CD4-positive, alpha-beta T cell (primary cell): ENCODE measurements around the gene ATP7A. TPM values are rescaled to one million over a fixed set of nuclear protein-coding genes. Genes with fewer than 3 reads are reported as not detected.

Experiments used
- ATAC-seq: fragments of 200-7000 bp; cut with Tn5 transposase; one replicate; pipeline ENCODE4 v1.10.0; 2022; ENCODE audit warnings: mild to moderate bottlenecking; ENCODE audit not compliant: poor library complexity
- CTCF ChIA-PET: fragments of 350-600 bp; sonication (Branson Sonifier 250); formaldehyde crosslinking; loops from one replicate; lab custom pipeline; 2021; ENCODE audit warnings: antibody characterized with exemption, inconsistent platforms; lab: Charles Lee
- POLR2A ChIA-PET: fragments of 350-600 bp; sonication (Branson Sonifier 250); formaldehyde crosslinking; loops from one replicate; lab custom pipeline; 2021; ENCODE audit warnings: antibody characterized with exemption, inconsistent platforms; lab: Charles Lee
- DNase-seq, 14 experiments: peaks; one replicate each; pipeline ENCODE4 v3.0.0-alpha.2; 2013 to 2020; ENCODE audit warnings: mixed read lengths in 2 of 14
- H3K27ac ChIP-seq, 2 donors: one replicate each; pipeline versions ENCODE4 v1.5.1 to v1.7.0; 2013; ENCODE audit warnings: low read length in 2 of 2, low read depth in 1 of 2, mild to moderate bottlenecking in 1 of 2
- H3K27me3 ChIP-seq, 2 experiments: 1 replicate in 1 of 2; 2 replicates in 1 of 2; pipeline versions ENCODE4 v1.6.1 to v1.7.0; 2013; ENCODE audit warnings: low read length in 2 of 2, control low read depth in 1 of 2, mild to moderate bottlenecking in 1 of 2, moderate library complexity in 1 of 2; ENCODE audit not compliant: insufficient read depth in 2 of 2, control insufficient read depth in 1 of 2
- H3K36me3 ChIP-seq: one replicate; pipeline ENCODE4 v1.6.1; 2013; ENCODE audit warnings: low read length, control low read depth; ENCODE audit not compliant: insufficient read depth
- H3K4me1 ChIP-seq: one replicate; pipeline ENCODE4 v1.6.1; 2013; ENCODE audit warnings: low read length, control low read depth; ENCODE audit not compliant: insufficient read depth
- H3K4me3 ChIP-seq: one replicate; pipeline ENCODE4 v1.5.1; 2013; ENCODE audit warnings: mild to moderate bottlenecking, low read length, moderate library complexity
- H3K9me3 ChIP-seq, 2 experiments: 1 replicate in 1 of 2; 2 replicates in 1 of 2; pipeline versions ENCODE4 v1.6.1 to v1.7.0; 2013; ENCODE audit warnings: low read length in 2 of 2, mild to moderate bottlenecking in 2 of 2, control low read depth in 1 of 2, moderate library complexity in 1 of 2; ENCODE audit not compliant: control insufficient read depth in 1 of 2, insufficient read depth in 1 of 2
- H3K27ac Mint-ChIP-seq: one replicate; pipeline ENCODE4 v1.8.0; 2020; ENCODE audit warnings: mixed read lengths
- H3K27me3 Mint-ChIP-seq: one replicate; pipeline ENCODE4 v1.8.0; 2021; ENCODE audit warnings: mixed read lengths
- H3K36me3 Mint-ChIP-seq: one replicate; pipeline ENCODE4 v1.8.0; 2021; ENCODE audit warnings: low read depth, mixed read lengths
- H3K4me1 Mint-ChIP-seq: one replicate; pipeline ENCODE4 v1.8.0; 2021; ENCODE audit warnings: low read depth, mixed read lengths
- H3K4me3 Mint-ChIP-seq: one replicate; pipeline ENCODE4 v1.8.0; 2020; ENCODE audit warnings: mild to moderate bottlenecking, mixed read lengths
- H3K9me3 Mint-ChIP-seq: one replicate; pipeline ENCODE4 v1.8.0; 2020; ENCODE audit warnings: mixed read lengths
- intact Hi-C, 2 experiments: fragments of 100-400 bp; cut with DNase I in 1 of 2; cut with micrococcal nuclease in 1 of 2; formaldehyde crosslinking; loops; one replicate each; pipeline versions ENCODE4 v1.15.1 to v1.9.0; 2023 to 2025; cut with DNase I, micrococcal nuclease
- total RNA-seq, 174 experiments: library from RNA in 2 of 174; stranded (reverse) in 2 of 174; gene quantifications; one replicate each; pipeline ENCODE4 v1.2.3 and lab custom pipeline; 2021 to 2026
- TF ChIP-seq, protein P1 (sequence below): fragments of 200-600 bp; IDR thresholded peaks from one replicate; pipeline ENCODE4 v1.8.0; 2022; ENCODE audit warnings: antibody characterized with exemption, mild to moderate bottlenecking

ATP7A gene
- total RNA-seq, 2 experiments from 2014 or later, result 12.1 to 12.8 TPM

DNA sequence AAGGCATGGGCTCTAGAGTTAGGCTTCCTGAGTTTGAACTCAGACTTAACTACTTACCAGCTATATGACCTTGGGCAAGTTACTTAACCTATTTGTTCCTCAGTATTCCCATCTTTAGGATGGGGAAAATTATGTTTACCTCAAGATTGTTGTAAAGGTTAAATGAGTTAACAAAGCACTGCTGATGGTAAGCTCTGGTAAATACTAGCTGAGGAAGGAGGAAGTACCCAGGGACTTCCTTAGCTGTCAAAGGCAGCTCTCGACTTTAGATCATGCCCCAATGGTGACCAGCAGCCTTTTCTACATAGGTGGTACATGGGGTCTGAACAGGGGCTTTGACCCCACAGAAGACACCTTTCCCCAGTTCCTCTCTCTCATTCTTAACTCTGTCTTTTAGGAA is 20.1 kb downstream of the ATP7A start:
- CTCF ChIA-PET, result no interaction called here
- H3K4me3 ChIP-seq, result no peak overlapping the region
- Mint-ChIP-seq H3K4me3 (no peak overlapping the region), H3K36me3 (peaks cover 16% of the 10 kb centered on the region), H3K27ac (no peak overlapping the region), H3K4me1 (no peaks in the 10 kb centered on the region), H3K27me3 (no peaks in the 10 kb centered on the region), H3K9me3 (no peaks in the 10 kb centered on the region)
- DNase-seq (no peak), ATAC-seq (no peak)
- intact Hi-C loops, result no loop called here
- no peaks in the 10 kb centered on the region for H3K9me3 ChIP-seq
- no peaks in the 10 kb centered on the region for H3K27me3 ChIP-seq
- no peaks in the 10 kb centered on the region for H3K4me1 ChIP-seq
- peaks cover 2% of the 10 kb centered on the region for H3K36me3 ChIP-seq
- TF ChIP-seq, protein P1, sequence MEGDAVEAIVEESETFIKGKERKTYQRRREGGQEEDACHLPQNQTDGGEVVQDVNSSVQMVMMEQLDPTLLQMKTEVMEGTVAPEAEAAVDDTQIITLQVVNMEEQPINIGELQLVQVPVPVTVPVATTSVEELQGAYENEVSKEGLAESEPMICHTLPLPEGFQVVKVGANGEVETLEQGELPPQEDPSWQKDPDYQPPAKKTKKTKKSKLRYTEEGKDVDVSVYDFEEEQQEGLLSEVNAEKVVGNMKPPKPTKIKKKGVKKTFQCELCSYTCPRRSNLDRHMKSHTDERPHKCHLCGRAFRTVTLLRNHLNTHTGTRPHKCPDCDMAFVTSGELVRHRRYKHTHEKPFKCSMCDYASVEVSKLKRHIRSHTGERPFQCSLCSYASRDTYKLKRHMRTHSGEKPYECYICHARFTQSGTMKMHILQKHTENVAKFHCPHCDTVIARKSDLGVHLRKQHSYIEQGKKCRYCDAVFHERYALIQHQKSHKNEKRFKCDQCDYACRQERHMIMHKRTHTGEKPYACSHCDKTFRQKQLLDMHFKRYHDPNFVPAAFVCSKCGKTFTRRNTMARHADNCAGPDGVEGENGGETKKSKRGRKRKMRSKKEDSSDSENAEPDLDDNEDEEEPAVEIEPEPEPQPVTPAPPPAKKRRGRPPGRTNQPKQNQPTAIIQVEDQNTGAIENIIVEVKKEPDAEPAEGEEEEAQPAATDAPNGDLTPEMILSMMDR, result no peak
- no peak overlapping the region for H3K27ac ChIP-seq
- POLR2A ChIA-PET, result no interaction called here

DNA sequence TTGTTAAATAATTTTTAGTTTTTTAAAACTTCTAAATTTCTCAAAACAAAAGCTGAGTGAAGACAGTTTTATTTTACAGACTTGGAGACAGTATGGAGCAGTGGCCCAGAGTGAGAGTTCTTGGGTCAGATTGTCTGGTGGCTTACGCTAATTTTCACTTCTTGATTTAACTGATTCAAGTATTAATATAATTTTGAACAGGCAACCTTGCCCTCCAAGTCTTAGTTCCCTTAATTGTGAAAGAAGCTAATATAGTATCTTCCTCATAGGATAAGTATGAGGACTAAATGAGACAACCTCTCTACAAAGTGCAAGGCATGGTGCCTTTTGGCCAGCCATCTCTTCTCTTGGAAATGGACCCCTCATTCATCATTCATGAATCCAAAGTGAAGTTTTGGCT is 25.4 kb downstream of the ATP7A start:
- H3K27me3 Mint-ChIP-seq, result no peaks in the 10 kb centered on the region
- no peaks in the 10 kb centered on the region for H3K4me1 Mint-ChIP-seq
- Histone ChIP-seq H3K9me3 (no peaks in the 10 kb centered on the region), H3K27ac (no peak overlapping the region), H3K4me3 (no peak overlapping the region), H3K36me3 (no peaks in the 10 kb centered on the region), H3K27me3 (no peaks in the 10 kb centered on the region), H3K4me1 (no peaks in the 10 kb centered on the region)
- DNase-seq (no peak), ATAC-seq (no peak)
- intact Hi-C loops, result no loop called here
- POLR2A ChIA-PET, result no interaction called here
- CTCF ChIA-PET, result no interaction called here
- no peaks in the 10 kb centered on the region for H3K36me3 Mint-ChIP-seq
- TF ChIP-seq, protein P1, result no peak
- no peak overlapping the region for H3K27ac Mint-ChIP-seq
- no peaks in the 10 kb centered on the region for H3K9me3 Mint-ChIP-seq
- no peak overlapping the region for H3K4me3 Mint-ChIP-seq

- Mint-ChIP-seq H3K27me3 (no peaks in the 10 kb centered on the region), H3K4me3 (no peak overlapping the region), H3K9me3 (no peaks in the 10 kb centered on the region), H3K36me3 (no peaks in the 10 kb centered on the region), H3K27ac (no peak overlapping the region), H3K4me1 (no peaks in the 10 kb centered on the region)
- H3K9me3 ChIP-seq, result no peaks in the 10 kb centered on the region
- DNase-seq, result no peak
- no peaks in the 10 kb centered on the region for H3K4me1 ChIP-seq
- intact Hi-C loops, result no loop called here
- no peaks in the 10 kb centered on the region for H3K27me3 ChIP-seq
- ChIA-PET POLR2A (no interaction called here), CTCF (no interaction called here)
- ATAC-seq, result no peak
- no peaks in the 10 kb centered on the region for H3K36me3 ChIP-seq
- H3K4me3 ChIP-seq, result no peak overlapping the region
- TF ChIP-seq, protein P1, result no peak
- H3K27ac ChIP-seq, result no peak overlapping the region
Observed at GRCh38 chrX:77936299-77936698, 25.8 kb downstream of the ATP7A start.
